ENCODE results near the gene CXCR6. TPM values are rescaled to one million over a fixed set of nuclear protein-coding genes. Genes with fewer than 3 reads are reported as not detected.

The CXCR6 gene
- polyA plus RNA-seq, 1 donor, result 0.28 TPM

GRCh38 chr3:45968149-45968548, 24.9 kb downstream of the CXCR6 start:
- no peak for DNase-seq (ENCODE audit: low read depth)

GRCh38 chr3:45968706-45969105, 25.4 kb downstream of the CXCR6 start:
- DNase-seq (ENCODE audit: low read depth), result no peak

GRCh38 chr3:45969116-45969515, 25.9 kb downstream of the CXCR6 start:
- DNase-seq (ENCODE audit: low read depth), result no peak

- no peak for DNase-seq (ENCODE audit: low read depth)
These were observed 26.7 kb downstream of the CXCR6 start for GRCh38 chr3:45969953-45970352.

GRCh38 chr3:45972534-45973402, 29.5 kb downstream of the CXCR6 start:
- DNase-seq (ENCODE audit: low read depth), result no peak

GRCh38 chr3:45974686-45975085, 31.4 kb downstream of the CXCR6 start:
- DNase-seq (ENCODE audit: low read depth), result no peak

- no peak for DNase-seq (ENCODE audit: low read depth)
These were observed 32.4 kb downstream of the CXCR6 start for GRCh38 chr3:45975686-45976085.

GRCh38 chr3:45976191-45977091, 33.2 kb downstream of the CXCR6 start:
- no peak for DNase-seq (ENCODE audit: low read depth)

GRCh38 chr3:45978006-45978761, 34.9 kb downstream of the CXCR6 start:
- DNase-seq (ENCODE audit: low read depth), result no peak

- DNase-seq (ENCODE audit: low read depth), result no peak
These were observed 36.1 kb downstream of the CXCR6 start for GRCh38 chr3:45979378-45979777.

GRCh38 chr3:45980229-45980813, 37.1 kb downstream of the CXCR6 start:
- DNase-seq (ENCODE audit: low read depth), result no peak

- DNase-seq (ENCODE audit: low read depth), result no peak
These were observed 37.6 kb downstream of the CXCR6 start for GRCh38 chr3:45980819-45981218.

- no peak for DNase-seq (ENCODE audit: low read depth)
These were observed 38.2 kb downstream of the CXCR6 start for GRCh38 chr3:45981346-45982074.

- DNase-seq (ENCODE audit: low read depth), result no peak
These were observed 40.5 kb downstream of the CXCR6 start for GRCh38 chr3:45983770-45984169.

GRCh38 chr3:45984331-45985312, 41.4 kb downstream of the CXCR6 start:
- no peak for DNase-seq (ENCODE audit: low read depth)

GRCh38 chr3:45985532-45986302, 42.5 kb downstream of the CXCR6 start:
- no peak for DNase-seq (ENCODE audit: low read depth)

- no peak for DNase-seq (ENCODE audit: low read depth)
These were observed 43.2 kb downstream of the CXCR6 start for GRCh38 chr3:45986303-45986982.

Data from forelimb muscle (tissue), 1 donor.